GM19467 (cell line): ENCODE measurements around the gene ATP6V1G2.
A peak's percentile ranks its signal among the peaks of the same experiment; 100 is the strongest.

Experiments used
- ATAC-seq: cut with Tn5 transposase; IDR thresholded peaks from one replicate; pipeline ENCODE4 v1.9.1; 2021; ENCODE audit warnings: mild to moderate bottlenecking, moderate library complexity; ENCODE audit not compliant: unreplicated experiment

Gene ATP6V1G2

DNA sequence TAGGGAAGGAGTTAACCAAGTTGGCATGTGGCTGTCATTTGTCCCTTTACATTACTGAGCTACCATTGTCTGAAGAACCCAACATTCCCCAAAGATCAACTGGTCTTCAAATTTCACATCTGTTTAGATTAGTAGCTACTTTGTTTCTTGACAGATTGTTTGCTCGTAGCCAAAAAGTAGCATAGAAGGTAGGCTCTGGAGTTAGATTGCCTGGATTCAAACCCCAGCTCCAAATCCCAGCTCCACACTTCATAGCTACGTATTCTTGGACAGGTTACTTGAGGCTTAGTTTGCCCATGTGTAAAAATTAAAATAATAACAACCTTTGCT is 2.1 kb upstream of the ATP6V1G2 start:
- ATAC-seq, result no peak

DNA sequence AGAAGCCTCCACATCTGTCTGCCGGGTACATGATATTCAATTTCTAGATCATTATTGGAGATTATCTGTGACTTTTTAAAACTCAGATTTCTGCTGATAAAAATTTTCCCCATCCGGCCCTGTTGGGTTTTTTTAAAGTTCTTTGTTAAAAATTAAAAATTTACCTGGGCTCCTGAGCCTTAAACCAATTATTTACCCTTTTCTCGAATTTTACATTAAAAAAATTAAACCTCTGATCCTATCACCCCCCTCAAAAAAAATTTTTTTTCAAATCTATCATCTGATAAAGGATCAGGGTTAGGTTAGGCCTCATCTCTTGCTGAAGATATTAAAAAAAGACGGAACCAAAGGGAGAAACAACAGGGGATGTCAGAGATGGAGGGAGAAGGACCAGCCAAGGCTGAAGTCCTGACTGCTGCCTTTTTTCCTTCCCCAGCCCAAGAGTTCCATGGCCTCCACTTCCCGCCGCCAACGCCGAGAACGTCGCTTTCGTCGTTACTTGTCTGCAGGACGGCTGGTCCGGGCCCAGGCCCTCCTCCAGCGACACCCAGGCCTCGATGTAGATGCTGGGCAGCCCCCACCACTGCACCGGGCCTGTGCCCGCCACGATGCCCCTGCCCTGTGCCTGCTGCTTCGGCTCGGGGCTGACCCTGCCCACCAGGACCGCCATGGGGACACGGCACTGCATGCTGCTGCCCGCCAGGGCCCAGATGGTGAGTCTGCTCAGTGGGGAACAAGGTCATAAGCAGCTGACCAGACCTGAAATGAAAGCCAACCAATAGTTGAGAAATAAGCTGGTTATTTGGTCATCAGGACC is 1.5 kb upstream of the ATP6V1G2 start:
- no peak for ATAC-seq

DNA sequence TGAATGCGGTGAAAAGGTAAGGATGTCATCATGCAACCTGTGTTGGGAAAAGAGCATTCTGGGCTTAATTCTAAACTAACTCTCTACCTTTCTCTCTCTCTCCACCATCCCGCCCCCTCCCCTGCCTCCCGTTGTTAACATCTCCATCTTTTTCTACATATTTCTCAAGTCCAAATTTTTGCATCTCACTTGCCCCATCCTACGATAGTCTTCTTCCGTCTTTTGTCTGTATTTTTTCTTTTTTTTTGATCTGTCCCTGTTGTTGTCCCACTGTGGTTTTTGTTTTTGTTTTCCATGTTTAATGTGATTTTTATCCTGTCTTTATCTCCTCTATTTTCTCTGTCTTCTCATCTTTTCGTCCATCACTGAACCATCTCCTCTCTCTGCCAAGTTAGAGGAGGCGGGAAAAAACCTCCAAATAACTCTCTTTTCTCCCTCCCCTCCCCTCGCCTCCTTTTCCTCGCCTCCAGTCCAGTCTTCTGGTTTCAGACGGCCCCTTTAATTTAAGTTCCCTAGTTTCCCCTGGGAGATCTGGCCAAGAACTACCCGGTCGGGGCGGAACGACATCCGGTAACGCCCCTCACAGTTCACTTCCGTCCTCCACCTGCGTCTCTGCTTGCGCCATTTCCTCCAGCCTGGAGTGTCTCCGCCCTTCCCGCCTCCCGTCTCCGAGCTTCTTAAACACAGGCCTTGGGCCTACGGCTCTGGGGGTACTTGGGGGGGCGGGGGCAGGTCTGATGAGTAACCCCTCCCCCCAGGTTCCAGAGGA is 734 bp upstream of the ATP6V1G2 start, which contains the start of gene NFKBIL1:
TSS of gene NFKBIL1 (plus strand) at position 651 of the 769 bp plus-strand sequence. CDS start at position 738, 87 bp downstream.
- peak; percentile 57 for ATAC-seq

DNA sequence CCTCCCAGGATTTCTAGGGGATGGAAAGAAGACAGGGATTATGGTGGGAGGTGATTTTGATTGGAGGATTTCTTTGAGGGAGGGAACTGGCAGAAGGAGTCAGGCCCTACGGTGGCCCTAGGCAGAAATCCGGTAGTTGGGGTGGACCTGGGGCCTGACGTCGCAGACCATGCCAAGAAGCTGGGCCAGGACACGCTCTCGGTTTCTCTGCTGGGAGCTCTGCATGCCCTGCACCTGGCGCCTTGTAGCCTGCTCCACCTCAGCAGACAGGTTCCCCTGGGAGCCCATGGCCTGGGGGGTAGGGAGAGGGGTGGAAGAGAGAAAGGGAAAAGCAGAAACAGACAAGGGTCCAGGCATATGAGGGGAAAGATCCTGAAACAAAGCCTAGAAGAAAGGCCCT is 1.1 kb downstream of the ATP6V1G2 start:
- no peak for ATAC-seq

DNA sequence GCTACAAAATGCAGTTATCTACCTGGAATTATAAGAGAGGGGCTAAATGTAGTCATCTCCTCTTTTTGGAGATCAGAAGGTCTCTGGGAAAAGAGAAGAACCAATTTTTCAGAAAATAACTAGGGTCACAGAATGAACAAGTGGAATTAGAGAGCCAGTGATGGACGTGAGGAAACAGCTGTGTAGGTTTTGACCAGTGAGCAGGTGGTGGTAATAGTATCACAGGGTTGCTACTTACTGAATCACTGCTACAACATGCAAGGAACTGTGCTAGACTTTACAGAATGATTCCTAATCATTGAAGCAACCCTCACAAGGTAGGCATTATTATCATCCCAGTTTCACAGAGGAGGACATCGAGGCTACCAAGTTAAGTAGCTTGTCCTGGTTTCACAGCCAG is 1.7 kb downstream of the ATP6V1G2 start:
- ATAC-seq, result no peak

DNA sequence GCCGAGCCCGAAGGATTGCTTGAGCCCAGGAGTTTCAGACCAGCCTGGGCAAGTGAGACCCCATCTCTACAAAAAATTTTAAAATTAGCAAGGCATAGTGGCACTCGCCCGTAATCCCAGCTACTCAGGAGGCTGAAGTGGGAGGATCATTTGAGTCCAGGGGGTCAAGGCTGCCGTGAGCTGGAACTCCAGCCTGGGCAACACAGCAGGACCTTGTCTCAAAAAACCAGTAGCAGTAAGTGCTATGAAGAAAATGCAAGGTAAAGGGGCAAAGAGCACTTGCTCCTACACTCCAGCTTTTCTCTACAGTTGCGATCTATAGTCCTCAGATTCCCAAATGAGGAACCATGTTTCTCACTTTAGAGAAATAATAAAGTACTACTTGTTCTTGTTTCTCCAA is 2.8 kb downstream of the ATP6V1G2 start:
- no peak for ATAC-seq

DNA sequence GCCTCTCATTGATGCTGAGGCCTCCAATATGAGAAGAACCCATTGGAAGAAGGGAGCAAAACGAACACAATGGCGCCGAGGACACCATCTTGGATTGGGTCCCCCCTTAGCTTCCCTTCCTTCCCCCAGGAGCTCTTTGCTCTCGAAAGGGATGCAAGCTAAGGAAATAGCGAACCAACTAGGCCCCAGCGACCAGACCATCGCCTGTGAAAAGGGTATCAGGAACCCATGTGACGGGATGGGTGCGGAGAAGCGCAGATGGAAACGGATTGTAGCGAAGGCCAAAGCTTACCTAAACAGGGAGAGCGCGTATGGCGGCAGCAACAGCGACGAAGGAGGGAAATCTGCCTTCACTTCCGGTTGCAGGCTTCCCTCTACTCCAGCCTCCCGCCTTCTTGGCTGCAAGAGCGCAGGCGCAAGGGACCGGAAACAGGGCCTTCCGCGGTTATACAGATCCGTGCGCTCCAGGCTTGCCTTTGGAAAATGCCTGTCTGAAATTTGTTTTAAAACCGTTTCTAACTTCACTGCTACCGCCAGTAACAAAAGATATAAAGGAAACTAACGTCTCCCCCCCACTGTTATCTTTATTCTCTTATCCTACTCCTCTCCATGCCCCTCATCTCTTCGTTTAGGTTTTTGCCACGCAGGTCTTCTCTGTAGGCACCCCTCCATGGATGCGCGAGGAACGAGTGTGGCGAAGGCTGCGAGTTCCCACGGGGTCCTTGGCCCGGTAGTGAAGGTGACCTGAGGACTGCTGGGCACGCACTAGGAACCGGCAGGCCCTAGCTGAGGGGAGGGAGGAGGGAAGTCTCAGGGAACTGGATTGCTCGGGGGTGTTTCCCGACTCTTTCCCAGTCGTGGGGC is 4.5 kb downstream of the ATP6V1G2 start, which contains the start of gene DDX39B:
TSS of gene DDX39B (minus strand) at position 346 of the 864 bp plus-strand sequence. CDS start 1,471 bp downstream, outside the sequence.
- peak; percentile 51 for ATAC-seq

DNA sequence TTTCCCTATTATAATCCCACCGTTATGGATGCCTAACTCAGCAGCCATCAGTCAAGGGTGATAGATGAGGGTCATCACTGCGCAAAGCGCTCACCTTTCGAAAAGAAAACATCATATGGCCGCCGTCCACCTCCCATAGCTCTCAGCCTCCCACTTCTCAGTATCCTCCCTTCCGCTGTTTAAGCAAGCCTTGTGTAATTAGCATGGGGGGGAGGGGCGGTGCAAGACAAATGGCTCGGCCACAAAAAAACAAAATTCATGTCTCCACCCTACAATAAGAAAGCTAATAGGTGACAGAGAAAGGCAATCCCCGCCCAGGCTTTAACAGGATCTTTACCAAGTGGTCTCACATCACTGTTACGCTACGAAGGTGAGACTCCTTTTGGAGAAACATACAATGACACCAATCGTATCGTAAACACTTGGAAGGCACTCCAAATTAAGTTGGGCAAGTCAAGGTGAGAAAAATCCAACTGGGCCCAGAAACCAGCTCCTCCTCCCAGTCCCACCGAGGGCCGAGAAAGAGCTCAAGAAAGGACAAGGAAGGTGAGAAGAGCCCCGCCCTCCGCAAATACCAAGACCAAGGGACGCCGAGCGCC is 5.2 kb downstream of the ATP6V1G2 start:
- peak; percentile 4 for ATAC-seq

DNA sequence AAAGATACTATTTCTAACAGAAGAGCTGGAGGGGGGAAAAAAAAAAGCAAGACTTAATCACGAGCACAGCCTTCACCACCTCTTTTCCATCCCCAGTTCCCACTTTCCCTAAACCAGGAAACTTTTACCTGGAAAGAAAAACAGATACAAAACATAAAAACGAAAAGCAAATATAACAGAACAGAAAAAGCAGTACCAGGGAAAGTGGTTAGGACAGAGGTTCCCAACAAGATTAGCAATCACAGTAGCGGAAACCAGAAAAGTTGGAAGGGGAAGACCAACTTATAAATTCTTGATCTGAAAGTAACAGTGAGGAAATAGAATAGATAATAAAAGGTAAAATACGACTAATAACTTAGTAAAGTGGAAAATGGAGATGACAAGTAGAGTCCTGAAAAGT is 5.8 kb downstream of the ATP6V1G2 start:
- ATAC-seq, result no peak

DNA sequence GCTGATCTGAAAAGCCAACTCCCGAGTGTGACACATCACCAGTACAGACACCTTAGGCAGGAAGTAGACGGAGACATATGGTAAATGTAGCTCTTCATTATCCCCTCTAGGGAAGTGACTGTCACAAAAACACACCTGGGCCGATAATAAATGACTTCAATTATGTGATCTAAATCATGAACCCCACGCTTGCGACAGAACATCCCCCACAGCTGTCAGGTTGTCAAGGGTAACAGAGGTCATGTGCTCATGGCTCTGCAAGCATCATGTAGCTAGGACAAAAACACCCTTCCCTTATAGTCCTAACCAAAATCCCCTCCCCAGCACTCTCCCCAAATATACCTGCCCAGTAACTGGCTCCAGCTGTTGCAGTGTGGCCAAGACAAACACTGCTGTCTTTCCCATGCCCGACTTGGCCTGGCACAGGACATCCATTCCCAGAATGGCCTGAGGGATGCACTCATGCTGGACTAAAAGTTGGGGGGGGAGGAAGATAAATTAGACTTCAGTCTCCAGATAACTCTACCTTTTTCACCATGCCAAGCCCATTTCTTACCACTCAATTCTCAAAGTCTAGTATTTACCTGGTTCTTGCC is 7.5 kb downstream of the ATP6V1G2 start:
- no peak for ATAC-seq

DNA sequence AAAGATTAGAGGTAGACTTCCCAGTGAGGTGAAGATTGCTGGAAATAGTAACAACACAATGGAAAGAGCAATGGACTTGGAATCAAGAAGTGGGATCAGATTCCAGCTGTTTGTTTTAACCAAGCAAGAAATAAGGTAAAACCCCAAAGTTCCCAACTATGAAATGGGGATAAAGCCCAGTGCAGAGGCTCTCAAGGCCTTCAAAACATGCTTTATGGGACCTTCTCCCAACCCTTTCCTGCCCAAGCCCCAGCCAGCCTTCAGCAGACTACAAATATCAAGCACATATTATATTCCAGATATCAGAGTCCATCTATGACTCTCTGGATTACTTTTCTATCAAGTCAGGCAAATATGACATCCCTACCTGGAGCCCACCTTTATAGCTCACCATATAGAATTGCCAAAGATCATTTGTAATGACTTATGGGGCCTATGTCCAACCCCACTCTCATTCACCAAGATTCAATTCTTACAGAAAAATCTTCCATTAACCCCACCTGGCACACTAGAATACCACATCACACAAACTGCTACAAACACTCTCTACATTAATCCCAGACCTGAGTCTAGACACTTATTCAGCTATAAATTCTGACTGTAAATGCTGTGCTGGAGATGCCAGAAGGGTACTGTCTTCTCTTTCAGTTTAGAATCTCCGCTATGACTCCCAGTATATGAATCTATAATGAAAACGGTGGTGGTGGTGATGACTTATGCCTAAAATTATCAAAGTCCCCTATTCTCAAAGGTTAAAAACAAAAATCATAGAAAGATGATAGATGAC is 10.7 kb downstream of the ATP6V1G2 start:
- ATAC-seq, result no peak

DNA sequence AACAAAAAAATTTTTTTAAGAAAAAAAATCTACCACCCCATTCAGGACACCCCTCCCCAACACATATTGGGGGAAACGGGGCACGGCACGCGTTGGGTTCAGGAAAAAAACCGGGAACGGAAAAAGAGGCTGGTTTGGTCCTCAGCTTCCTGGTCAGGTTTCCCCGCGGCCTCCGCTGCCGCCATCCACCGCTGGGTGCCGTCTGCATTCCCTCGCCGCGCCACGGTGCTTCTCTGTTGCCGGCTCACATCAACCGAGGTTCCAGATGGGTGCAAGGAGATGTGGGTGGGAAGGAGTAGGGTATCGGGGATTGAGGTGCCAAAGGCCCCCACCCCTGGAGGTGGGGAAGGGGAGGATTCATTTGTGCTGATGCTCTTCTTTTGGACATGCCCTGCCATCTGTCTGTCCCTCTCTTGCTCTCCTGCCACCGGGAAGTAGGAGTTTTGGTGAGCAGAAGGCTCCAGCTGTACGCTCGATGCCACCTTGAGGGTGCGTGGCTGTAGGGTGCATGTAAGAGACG is 11.8 kb downstream of the ATP6V1G2 start:
- no peak for ATAC-seq

DNA sequence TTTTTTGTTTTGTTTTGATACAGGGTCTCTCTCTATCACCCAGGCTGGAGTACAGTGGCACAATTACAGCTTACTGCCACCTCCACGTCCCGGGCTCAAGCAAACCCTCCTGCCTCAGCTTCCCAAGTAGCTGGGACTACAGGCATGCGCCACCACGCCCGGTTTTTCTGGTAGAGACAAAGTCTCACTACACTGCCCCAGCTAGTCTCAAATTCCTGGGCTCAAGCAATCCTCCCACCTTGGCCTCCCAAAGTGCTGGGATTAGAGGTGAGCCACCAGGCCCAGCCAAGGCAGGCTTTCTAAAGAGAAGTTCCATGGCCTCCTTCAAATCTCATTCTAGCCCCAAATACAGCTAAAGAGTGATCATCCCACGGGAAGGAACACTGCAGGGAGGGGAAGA is 12.4 kb downstream of the ATP6V1G2 start:
- no peak for ATAC-seq

DNA sequence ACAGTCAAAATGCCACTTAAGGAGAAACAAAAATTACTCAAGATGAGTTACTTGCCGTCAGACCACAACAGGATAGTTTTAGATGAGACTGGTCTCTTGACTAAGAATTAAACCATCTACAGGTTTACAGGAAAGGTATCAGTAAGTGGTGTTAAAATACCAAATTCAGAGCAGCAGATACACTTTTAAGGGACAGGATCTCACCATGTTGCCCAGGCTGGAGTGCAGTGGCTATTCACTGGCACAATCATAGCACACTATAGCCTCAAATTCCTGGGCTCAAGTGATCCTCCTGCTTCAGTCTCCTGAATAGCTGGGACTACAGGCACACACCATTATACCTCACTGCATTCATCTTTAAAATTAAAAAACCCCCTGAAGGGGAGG is 13.0 kb downstream of the ATP6V1G2 start:
- no peak for ATAC-seq

DNA sequence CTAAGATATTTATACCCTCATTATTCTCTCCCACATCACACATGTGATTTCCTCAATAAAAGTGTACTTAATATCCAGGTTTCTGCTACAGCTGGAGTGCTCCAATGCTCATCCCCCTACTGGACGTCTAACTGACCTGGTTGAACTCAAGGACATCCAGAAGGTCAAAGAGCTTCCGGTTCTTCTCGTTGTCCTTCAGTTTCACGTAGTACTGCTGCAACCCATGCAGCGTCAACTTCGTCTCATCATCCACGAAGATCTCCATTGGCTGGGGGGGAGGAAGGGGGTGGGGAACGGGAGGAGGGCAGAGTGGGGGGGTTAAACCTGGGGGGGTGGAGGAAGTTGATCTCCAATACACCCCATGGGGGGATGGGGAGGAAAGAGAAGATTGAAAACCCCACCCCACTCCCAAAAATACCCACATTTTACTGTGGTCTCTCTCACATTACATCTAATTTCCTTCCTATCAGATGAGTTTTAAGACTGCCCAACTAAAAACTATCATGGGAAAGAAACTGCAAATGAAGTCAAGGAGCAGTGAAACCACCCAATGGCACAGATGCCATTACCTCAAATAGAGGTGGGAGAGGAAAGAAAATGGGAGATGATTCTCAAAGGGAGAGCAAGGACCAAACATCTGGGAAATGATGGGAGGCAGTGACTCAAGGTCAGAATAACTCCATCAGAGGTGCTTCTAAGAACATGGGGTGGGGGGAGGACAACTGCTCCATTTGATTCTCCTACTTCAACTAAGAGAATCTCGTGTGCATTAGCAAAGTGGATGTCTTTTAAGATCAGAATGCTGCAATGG is 13.6 kb downstream of the ATP6V1G2 start:
- ATAC-seq, result no peak

DNA sequence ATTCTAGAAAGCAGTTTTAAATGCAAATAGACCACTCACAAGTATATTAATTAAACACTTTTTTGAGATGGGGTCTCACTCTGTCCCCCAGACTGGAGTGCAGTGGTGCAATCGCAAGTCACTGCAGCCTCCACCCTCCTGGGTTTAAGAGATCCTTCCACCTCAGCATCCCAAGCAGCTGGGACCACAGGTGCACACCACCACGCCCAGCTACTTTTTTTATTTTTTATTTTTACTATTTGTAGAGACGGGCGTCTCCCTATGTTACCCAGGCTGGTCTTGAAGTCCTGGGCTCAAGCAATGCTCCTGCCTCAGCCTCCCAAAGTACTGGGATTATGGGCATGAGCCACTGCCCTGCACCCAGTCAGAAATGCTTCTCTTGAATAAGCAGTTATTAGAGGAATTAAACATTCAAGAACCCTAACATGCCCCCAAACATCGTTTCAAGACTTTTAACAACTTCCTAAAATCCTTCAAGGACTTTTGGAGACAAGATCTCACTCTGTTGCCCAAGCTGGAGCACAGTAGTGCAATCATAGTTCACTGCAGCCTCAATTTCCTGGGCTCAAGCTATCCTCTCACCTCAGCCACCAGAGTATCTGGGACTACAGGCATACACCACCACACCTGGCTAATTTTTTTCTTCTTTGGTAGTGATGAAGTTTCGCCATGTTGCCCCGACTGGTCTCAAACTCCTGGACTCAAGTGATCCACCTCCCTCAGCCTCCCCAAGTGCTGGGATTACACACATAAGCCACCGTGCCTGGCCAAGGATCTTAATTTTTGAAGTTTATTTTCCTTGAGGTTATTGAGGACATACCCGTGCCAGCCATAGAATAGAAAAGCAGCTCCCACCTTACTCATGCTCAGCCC is 14.4 kb downstream of the ATP6V1G2 start:
- ATAC-seq, result no peak

DNA sequence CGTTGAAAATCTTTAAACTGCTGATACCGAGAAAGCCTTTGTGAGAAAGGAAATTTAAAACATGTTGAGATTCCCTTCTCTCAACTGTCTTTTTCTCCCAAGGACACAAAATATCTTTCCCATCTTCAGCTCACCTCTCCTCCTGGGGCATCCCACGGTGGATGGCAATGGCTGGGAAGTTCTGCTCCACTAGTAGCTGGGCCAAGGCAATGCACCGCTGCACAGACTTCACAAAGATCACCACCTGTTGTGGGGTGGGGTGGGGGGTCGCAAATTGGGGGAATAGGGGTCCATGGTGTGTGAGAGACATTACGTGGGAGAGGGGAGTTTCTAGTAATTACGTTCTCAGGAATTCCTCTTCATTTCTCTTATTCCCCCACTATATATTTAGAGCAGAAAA is 15.2 kb downstream of the ATP6V1G2 start:
- ATAC-seq, result no peak

DNA sequence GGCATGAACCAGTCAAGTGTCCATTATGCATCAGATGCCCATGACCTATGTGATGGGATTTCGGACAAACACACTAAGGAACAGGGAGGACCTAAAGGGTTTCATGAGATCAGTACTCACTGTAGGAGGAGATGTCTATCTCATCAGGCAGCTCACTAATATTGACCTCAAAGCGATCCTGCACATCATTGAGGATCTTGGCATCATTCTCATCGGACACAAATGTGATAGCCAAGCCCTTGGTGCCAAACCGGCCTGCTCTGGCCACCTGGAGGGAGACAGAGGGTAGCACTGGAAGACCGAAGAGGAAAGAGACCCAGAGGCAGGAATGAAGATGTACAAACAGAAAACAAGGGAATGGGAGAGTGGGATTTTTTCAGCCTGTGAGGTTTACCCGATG is 15.7 kb downstream of the ATP6V1G2 start:
- no peak for ATAC-seq
